H1 (cell line): ENCODE data around the gene GNA12. TPM values are rescaled to one million over a fixed set of nuclear protein-coding genes. Genes with fewer than 3 reads are reported as not detected.

Experiments used
- CEBPB ChIP-seq: IDR thresholded peaks from 2 replicates; pipeline ENCODE4 v1.6.1; 2012; ENCODE audit warnings: low read depth, low read length
- CHD7 ChIP-seq: fragments of 300-600 bp; sonication (generic); IDR thresholded peaks from 2 replicates; pipeline ENCODE4 v1.7.1; 2012; ENCODE audit warnings: low read length, moderate library complexity, mild to moderate bottlenecking, inconsistent platforms; ENCODE audit not compliant: insufficient replicate concordance
- EP300 ChIP-seq, 2 experiments: IDR thresholded peaks; 1 replicate in 1 of 2; 2 replicates in 1 of 2; pipeline ENCODE4 v1.6.1; 2011 to 2012; ENCODE audit warnings: low read depth in 2 of 2, low read length in 2 of 2, mild to moderate bottlenecking in 2 of 2, borderline replicate concordance in 1 of 2, inconsistent platforms in 1 of 2, moderate library complexity in 1 of 2
- GTF2F1 ChIP-seq: IDR thresholded peaks from 2 replicates; pipeline ENCODE4 v1.6.1; 2012; ENCODE audit warnings: low read depth, low read length, improper control_type of control experiment, borderline replicate concordance
- NANOG ChIP-seq: IDR thresholded peaks from 2 replicates; pipeline ENCODE4 v1.6.1; 2011; ENCODE audit warnings: low read length, low read depth, mild to moderate bottlenecking, inconsistent platforms; ENCODE audit not compliant: insufficient read depth, poor library complexity, severe bottlenecking
- TEAD4 ChIP-seq: IDR thresholded peaks from 2 replicates; pipeline ENCODE4 v1.6.1; 2012; ENCODE audit warnings: low read depth, low read length, inconsistent platforms, mixed read lengths
- USF2 ChIP-seq: IDR thresholded peaks from 2 replicates; pipeline ENCODE4 v1.6.1; 2011; ENCODE audit warnings: low read length, improper control_type of control experiment
- YY1 ChIP-seq: IDR thresholded peaks from 2 replicates; pipeline ENCODE4 v1.6.1; 2011; ENCODE audit warnings: low read depth, mild to moderate bottlenecking, low read length
- polyA plus RNA-seq, 7 experiments: library from polyadenylated mRNA; depleted of rRNA in 3 of 7; stranded (reverse) in 5 of 7; unstranded in 2 of 7; fragments of >200 nt in 5 of 7; fragments of 200-250 nt in 2 of 7; gene quantifications; 1 replicate in 5 of 7; 2 replicates in 1 of 7; 4 replicates in 1 of 7; pipeline versions ENCODE4 v1.2.1 to v1.2.3, GENCODE V29; 2011 to 2013; ENCODE audit warnings: missing spikeins in 2 of 7, mixed read lengths in 2 of 7
- total RNA-seq: library from RNA; stranded (reverse); fragmentation: NEBNext Ultra II Directional; extraction: Animal tissue kit (Norgen Biotek cat#: 25700); gene quantifications from 2 replicates; pipeline ENCODE4 v1.2.1, GENCODE V29; 2021

GNA12 gene
- total and polyA plus RNA-seq, 2 of the 8 experiments (the other 6 are each of a cell fraction or from before 2014, with no cell fraction given) = 96.5 to 109 TPM

- TF ChIP-seq CHD7 = no peak
- no peak for TF ChIP-seq TEAD4
- no peak for TF ChIP-seq GTF2F1
- TF ChIP-seq YY1 = no peak
- TF ChIP-seq NANOG = no peak
- no peak for TF ChIP-seq CEBPB
- TF ChIP-seq EP300 (IDR thresholded peaks at IDR 0.05; ENCODE audit: borderline replicate concordance in 1 of 2, low read depth in 2 of 2, low read length in 2 of 2) = no peak
- TF ChIP-seq USF2 = no peak
Measured at GRCh38 chr7:2729031-2729892, 114.8 kb downstream of the GNA12 start (continued).
